GM12878 (cell line): ENCODE results near the gene PCSK5.

Source experiments
- EZH2 ChIP-seq: IDR thresholded peaks from 2 replicates; pipeline ENCODE4 v1.6.1; 2012; ENCODE audit warnings: low read depth, mild to moderate bottlenecking, control low read depth, inconsistent platforms, low read length, borderline replicate concordance; ENCODE audit not compliant: control insufficient read depth
- PAX5 ChIP-seq: IDR thresholded peaks from 2 replicates; pipeline ENCODE4 v1.6.1; 2011; ENCODE audit warnings: low read depth, low read length, borderline replicate concordance
- POLR2AphosphoS2 ChIP-seq: IDR thresholded peaks from 2 replicates; pipeline ENCODE4 v1.6.1; 2011; ENCODE audit warnings: low read depth, mild to moderate bottlenecking, low read length, improper control_type of control experiment, moderate library complexity
- RBBP5 ChIP-seq: fragments of 200-600 bp; sonication (generic); conservative IDR thresholded peaks from 2 replicates; pipeline ENCODE4 v1.6.1; 2016
- SMAD1 ChIP-seq: fragments of 450-650 bp; IDR thresholded peaks from 2 replicates; pipeline ENCODE4 v1.6.1; 2018; ENCODE audit warnings: mild to moderate bottlenecking, low read depth; ENCODE audit not compliant: partially characterized antibody
- YY1 ChIP-seq: IDR thresholded peaks from 2 replicates; pipeline ENCODE4 v1.6.1; 2011; ENCODE audit warnings: low read depth, mild to moderate bottlenecking, low read length
- TF ChIP-seq, protein P1 (sequence below), 3 experiments: IDR thresholded peaks in 2 of 3; conservative IDR thresholded peaks in 1 of 3; 2 replicates each; pipeline ENCODE4 v1.5.1; 2011; ENCODE audit warnings: low read depth in 3 of 3, low read length in 3 of 3, mild to moderate bottlenecking in 3 of 3, control low read depth in 2 of 3, moderate library complexity in 2 of 3, inconsistent platforms in 1 of 3, mixed read lengths in 1 of 3; ENCODE audit not compliant: control insufficient read depth in 2 of 3, insufficient read depth in 1 of 3; ENCODE audit errors: extremely low read depth in 1 of 3
- TF ChIP-seq, protein P2 (sequence below): fragments of 450-650 bp; IDR thresholded peaks from 2 replicates; pipeline ENCODE4 v1.6.1; 2016; ENCODE audit warnings: mild to moderate bottlenecking
- TF ChIP-seq, protein P3 (sequence below): IDR thresholded peaks from 2 replicates; pipeline ENCODE4 v1.6.1; 2012; ENCODE audit warnings: low read depth, low read length, improper control_type of control experiment

DNA sequence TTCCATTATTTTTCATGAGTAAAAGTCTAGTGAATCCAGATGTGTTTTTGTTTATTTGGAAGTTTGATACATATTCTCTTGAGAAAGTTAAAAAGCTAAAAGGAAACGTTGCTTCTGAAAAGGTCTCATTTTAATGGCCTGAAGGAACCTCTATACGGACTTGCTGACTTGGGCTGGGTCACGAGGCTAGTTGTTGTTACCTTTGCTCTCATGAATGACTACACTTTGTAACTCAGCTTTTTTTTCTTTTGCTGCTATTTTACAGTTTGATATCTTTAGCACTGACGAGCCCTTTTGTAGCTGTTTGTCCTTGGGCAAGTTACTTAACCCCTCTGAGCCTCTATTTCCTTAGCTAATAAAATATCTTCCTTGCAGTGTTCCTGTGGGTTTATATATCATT lies 211.5 kb downstream of the PCSK5 start:
- TF ChIP-seq, protein P1, sequence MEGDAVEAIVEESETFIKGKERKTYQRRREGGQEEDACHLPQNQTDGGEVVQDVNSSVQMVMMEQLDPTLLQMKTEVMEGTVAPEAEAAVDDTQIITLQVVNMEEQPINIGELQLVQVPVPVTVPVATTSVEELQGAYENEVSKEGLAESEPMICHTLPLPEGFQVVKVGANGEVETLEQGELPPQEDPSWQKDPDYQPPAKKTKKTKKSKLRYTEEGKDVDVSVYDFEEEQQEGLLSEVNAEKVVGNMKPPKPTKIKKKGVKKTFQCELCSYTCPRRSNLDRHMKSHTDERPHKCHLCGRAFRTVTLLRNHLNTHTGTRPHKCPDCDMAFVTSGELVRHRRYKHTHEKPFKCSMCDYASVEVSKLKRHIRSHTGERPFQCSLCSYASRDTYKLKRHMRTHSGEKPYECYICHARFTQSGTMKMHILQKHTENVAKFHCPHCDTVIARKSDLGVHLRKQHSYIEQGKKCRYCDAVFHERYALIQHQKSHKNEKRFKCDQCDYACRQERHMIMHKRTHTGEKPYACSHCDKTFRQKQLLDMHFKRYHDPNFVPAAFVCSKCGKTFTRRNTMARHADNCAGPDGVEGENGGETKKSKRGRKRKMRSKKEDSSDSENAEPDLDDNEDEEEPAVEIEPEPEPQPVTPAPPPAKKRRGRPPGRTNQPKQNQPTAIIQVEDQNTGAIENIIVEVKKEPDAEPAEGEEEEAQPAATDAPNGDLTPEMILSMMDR (IDR thresholded peaks at IDR 0.05 in 2 of 3, conservative IDR thresholded peaks at IDR 0.05 in 1 of 3; ENCODE audit: control insufficient read depth in 2 of 3, extremely low read depth in 1 of 3, insufficient read depth in 1 of 3, low read depth in 3 of 3, low read length in 3 of 3), result no peak
- TF ChIP-seq, protein P2, sequence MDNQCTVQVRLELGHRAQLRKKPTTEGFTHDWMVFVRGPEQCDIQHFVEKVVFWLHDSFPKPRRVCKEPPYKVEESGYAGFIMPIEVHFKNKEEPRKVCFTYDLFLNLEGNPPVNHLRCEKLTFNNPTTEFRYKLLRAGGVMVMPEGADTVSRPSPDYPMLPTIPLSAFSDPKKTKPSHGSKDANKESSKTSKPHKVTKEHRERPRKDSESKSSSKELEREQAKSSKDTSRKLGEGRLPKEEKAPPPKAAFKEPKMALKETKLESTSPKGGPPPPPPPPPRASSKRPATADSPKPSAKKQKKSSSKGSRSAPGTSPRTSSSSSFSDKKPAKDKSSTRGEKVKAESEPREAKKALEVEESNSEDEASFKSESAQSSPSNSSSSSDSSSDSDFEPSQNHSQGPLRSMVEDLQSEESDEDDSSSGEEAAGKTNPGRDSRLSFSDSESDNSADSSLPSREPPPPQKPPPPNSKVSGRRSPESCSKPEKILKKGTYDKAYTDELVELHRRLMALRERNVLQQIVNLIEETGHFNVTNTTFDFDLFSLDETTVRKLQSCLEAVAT, result no peak
- no peak for TF ChIP-seq YY1
- no peak for TF ChIP-seq POLR2AphosphoS2
- no peak for TF ChIP-seq PAX5
- no peak for TF ChIP-seq EZH2
- TF ChIP-seq, protein P3, sequence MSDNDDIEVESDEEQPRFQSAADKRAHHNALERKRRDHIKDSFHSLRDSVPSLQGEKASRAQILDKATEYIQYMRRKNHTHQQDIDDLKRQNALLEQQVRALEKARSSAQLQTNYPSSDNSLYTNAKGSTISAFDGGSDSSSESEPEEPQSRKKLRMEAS, result no peak
- TF ChIP-seq SMAD1, result no peak
- TF ChIP-seq RBBP5, result no peak
